Measurements from ENCODE around the gene CHST3.

- no peak for TF ChIP-seq MAFK (IDR thresholded peaks at IDR 0.05; ENCODE audit: partially characterized antibody)
- no peak for TF ChIP-seq CTCF (IDR thresholded peaks at IDR 0.05)
- TF ChIP-seq EP300 (IDR thresholded peaks at IDR 0.05) = no peak
- TF ChIP-seq JUN (IDR thresholded peaks at IDR 0.05) = peak; percentile 7 to 45; a peak in 1 of 5 replicates
- TF ChIP-seq REST (IDR thresholded peaks at IDR 0.05) = no peak
- no peak for TF ChIP-seq USF2 (IDR thresholded peaks at IDR 0.05)
These were observed 9.7 kb downstream of the CHST3 start for GRCh38 chr10:71973777-71974488.

Measured in A549 (cell line).